HG03108 (cell line): ENCODE results near the gene SPIN4.
"Not testable (repeated sequence)": the region's sequence is repeated elsewhere in the genome, so short reads cannot be mapped to it uniquely, and the experiment has no call there.

Experiments used
- ATAC-seq: cut with Tn5 transposase; IDR thresholded peaks from one replicate; pipeline ENCODE4 v1.9.1; 2021; ENCODE audit warnings: moderate library complexity; ENCODE audit not compliant: unreplicated experiment

Gene SPIN4

GRCh38 chrX:63350941-63351616 lies at the start of gene SPIN4:
SPIN4 (minus strand) TSS chrX:63351332; CDS start chrX:63350819, 513 bp downstream.
- peak; percentile 95 for ATAC-seq

GRCh38 chrX:63400340-63400739 lies 49.2 kb upstream of the SPIN4 start:
- no peak for ATAC-seq

DNA sequence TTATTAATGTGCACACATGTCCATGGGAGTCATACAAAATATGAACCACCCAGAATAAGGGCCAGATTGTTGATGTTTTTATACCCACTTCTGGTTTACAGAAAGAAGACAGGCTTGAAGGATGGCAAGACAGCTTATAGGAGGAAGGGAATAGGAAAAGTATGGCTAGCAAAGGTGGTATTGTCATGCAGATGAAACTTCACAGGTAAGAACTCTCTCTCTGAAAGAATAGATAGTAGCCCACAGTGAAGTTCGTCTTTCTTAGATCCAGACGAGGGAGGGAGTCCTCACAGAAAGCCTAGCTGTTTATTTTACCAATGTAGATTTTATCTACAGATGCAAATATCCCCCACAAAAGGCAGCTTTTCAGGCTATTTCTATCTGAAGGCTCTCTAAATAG lies 43.7 kb upstream of the SPIN4 start:
- ATAC-seq = no peak

DNA sequence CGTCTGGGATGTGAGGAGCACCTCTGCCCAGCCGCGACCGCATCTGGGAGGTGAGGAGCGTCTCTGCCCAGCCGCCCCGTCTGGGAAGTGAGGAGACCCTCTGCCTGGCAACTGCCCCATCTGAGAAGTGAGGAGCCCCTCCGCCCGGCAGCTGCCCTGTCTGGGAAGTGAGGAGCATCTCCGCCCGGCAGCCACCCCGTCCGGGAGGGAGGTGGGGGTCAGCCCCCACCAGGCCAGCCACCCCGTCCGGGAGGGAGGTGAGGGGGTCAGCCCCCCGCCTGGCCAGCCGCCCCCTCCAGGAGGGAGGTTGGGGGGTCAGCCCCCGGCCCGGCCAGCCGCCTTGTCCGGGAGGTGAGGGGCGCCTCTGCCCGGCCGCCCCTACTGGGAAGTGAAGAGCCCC lies 42.0 kb upstream of the SPIN4 start:
- not testable (repeated sequence) for ATAC-seq

DNA sequence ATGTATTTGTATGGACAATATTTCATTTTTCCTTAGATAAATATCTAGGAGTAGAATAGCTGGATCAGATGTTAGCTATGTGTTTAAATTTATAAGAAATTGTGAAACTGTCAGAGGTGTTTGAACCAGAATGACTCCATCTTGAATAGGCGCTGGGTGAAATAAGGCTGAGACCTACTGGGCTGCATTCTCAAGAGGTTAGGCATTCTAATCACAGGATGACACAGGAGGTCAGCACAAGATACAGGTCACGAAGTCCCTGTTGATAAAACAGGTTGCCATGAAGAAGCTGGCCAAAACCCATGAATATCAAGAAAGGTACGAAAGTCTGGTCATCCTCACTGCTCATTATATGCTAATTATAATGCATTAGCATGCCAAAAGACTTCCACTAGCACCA lies 36.3 kb upstream of the SPIN4 start:
- ATAC-seq = no peak

DNA sequence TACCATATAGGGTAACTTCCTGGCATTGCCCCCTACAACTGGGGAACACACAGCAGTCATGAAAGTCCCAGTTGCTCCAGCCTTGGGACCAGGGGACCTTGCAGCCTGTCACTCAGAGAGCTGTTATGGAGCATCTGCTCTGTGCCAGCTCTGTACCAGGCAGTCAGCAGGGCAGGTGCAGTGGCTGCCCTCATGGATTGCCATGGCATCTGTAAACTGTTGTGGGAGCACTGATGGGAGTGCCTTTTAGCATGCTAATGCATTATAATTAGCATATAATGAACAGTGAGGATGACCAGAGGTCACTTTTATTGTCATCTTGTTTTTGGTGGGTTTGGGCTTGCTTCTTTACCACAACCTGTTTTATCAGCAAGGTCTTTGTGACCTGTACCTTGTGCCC lies 33.1 kb upstream of the SPIN4 start:
- ATAC-seq = not testable (repeated sequence)

DNA sequence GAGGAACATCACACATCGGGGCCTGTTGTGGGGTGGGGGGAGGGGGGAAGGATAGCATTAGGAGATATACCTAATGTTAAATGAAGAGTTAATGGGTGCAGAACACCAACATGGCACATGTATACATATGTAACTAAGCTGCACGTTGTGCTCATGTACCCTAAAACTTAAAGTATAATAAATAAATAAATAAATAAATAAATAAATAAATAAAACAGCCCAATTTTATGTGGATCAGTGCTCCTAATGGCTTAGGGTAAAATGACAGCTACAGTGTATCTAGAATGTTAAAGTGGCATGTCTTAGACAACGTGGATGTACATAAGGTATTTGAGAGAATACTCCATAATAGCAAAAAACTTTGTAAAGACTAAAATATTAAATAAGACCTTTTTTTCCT lies 21.9 kb upstream of the SPIN4 start:
- ATAC-seq = not testable (repeated sequence)

- not testable (repeated sequence) for ATAC-seq
These were observed 16.6 kb upstream of the SPIN4 start for GRCh38 chrX:63367699-63368098.

DNA sequence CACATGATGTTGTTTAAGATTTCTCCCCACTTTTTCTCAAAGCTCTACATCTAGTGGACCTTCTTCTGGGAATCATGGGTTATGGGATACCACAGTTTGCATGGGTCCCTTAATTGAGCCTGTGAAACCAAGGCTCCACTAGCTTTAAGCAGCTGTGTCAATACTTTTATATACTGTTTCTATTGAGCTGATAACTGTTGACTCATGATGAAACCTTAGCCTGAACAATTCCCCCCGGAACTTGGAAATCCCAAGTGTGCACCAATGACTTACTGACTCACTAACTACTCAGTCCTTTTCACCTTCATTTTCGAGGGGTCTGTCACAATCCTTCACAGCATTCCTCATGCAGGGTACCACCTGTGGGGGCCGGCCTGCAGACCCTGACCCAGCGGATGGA lies 12.7 kb upstream of the SPIN4 start:
- ATAC-seq = no peak

DNA sequence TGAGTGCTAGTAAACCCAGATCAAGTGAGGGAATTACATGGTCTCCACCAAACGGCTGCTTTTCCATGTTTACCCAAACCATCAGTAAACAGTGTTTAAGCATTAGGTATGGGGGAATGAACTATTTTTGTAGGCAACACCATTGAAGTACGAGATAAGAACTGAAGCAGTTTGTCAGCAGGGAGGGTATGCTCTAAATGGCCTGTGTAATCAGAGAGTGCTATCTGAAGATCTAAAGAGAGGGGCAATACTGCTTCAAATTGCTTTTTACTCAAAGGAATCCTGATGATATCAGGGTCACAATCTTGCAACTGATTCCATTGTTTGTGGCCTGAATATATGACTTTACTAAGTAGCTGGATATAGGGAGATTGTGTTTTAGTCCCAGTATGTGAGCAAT lies 10.4 kb upstream of the SPIN4 start:
- ATAC-seq = no peak

DNA sequence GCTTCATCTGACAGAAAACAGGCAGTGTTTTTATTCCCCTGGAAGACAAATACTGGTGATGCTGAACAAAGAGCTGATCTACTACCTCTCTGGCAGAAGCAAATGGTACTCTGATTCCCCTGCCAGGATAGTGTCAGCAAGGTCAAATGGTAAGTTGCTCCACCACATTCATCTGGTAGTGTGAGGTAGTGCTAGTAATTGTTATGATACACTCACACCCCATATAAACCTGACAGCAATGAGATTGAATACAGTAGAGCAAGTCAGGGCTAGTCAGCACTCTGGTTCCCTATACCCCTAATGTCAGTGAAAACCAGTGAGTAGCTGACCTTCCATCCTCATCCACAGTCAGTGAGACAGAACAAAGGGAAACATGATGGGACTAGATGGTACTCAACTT lies 3.4 kb upstream of the SPIN4 start:
- ATAC-seq = no peak

DNA sequence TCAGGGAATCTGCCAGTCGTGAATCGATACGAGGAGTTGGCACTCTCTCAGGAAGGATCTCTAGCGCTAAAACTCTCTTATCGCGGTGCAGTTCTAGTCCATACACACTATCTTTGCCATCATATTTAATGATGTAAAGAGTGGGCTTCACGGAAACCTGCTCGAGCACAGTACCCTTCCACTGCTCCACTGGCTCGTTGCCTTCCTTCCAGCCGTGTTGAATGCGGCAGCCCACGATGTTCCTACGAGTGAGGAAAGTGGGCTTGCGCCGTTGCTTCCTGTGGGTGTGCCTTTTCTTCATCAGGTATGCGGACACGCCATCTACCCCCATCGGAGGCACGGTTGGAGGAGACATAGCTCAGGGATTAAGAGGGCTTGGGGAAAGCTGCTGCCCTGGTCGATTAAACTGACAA lies 661 bp downstream of the SPIN4 start:
- ATAC-seq = peak; percentile 42

DNA sequence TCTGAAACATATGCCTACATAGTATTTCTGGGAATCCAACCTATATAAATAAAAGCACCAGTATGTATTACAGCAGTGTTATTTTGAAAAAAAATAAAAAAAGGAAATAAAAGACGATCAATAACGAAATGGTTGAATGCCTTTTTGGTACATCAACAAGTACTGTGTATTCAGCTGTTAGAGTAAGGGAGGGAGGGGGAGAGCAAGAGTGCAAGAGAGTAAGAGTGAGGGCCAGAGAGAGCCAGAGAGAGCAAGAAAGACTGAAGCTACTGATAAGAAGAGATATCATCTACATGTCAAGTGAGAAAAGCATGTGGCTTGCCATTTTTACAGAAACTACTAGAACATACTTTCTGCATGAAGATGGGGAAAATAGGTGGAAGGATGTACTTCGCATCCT lies 1.8 kb downstream of the SPIN4 start:
- ATAC-seq = no peak

DNA sequence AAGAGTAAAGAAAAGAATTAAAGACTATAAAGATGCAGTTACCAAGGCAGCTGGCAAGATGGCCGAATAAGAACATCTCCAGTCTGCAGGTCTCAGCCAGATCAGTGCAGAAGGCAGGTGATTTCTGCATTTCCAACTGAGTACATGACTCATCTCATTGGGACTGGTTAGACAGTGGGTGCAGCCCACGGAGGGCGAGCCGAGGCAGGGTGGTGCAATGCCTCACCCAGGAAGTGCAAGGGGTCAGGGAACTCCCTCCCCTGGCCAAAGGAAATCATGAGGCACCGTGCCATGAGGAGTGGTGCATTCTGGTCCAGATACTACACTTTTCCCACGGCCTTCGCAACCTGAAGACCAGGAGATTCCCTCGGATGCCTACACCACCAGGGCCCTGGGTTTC lies 20.5 kb downstream of the SPIN4 start:
- ATAC-seq = no peak

- no peak for ATAC-seq
These were observed 23.3 kb downstream of the SPIN4 start for GRCh38 chrX:63327788-63328187.

GRCh38 chrX:63299596-63299995 lies 51.5 kb downstream of the SPIN4 start:
- no peak for ATAC-seq
